Fibroblast of the aortic adventitia (primary cell): ENCODE data around the gene SLC23A2. TPM values are rescaled to one million over a fixed set of nuclear protein-coding genes. Genes with fewer than 3 reads are reported as not detected.

Experiments used
- DNase-seq: peaks from one replicate; pipeline ENCODE4 v3.0.0-alpha.2; 2010; ENCODE audit warnings: low read depth
- H3K4me3 ChIP-seq: 2 replicates; pipeline ENCODE4 v1.5.1; 2011; ENCODE audit warnings: low read depth, mild to moderate bottlenecking, control low read depth, low read length, moderate library complexity
- CTCF ChIP-seq: IDR thresholded peaks from 2 replicates; pipeline ENCODE4 v1.5.1; 2011; ENCODE audit warnings: mild to moderate bottlenecking, low read length, control low read depth, inconsistent platforms; ENCODE audit not compliant: insufficient read depth
- total RNA-seq: library from RNA; depleted of rRNA; stranded (reverse); fragments of >200 nt; gene quantifications from 2 replicates; pipeline ENCODE4 v1.2.3, GENCODE V29; 2012; ENCODE audit warnings: low replicate concordance

SLC23A2 gene
- total RNA-seq, 1 donor, result 24.6 TPM

GRCh38 chr20:4904127-4904860 is 97.0 kb downstream of the SLC23A2 start:
- TF ChIP-seq CTCF, result no peak
- H3K4me3 ChIP-seq, result no peak overlapping the region
- DNase-seq, result no peak

- H3K4me3 ChIP-seq, result no peak overlapping the region
- TF ChIP-seq CTCF, result no peak
- no peak for DNase-seq
Observed at GRCh38 chr20:4902788-4903187, 98.5 kb downstream of the SLC23A2 start.

GRCh38 chr20:4901031-4901818 is 100.1 kb downstream of the SLC23A2 start:
- no peak overlapping the region for H3K4me3 ChIP-seq
- DNase-seq, result no peak
- TF ChIP-seq CTCF, result no peak

- peak; percentile 76 for DNase-seq
- no peak for TF ChIP-seq CTCF
Observed at GRCh38 chr20:4898282-4899244, 102.7 kb downstream of the SLC23A2 start.

GRCh38 chr20:4897600-4897999 is 103.7 kb downstream of the SLC23A2 start:
- DNase-seq, result no peak
- no peak overlapping the region for H3K4me3 ChIP-seq
- TF ChIP-seq CTCF, result no peak

More at GRCh38 chr20:4898282-4899244, 102.7 kb downstream of the SLC23A2 start:
- H3K4me3 ChIP-seq, result no peak overlapping the region

GRCh38 chr20:4896971-4897497 is 104.3 kb downstream of the SLC23A2 start:
- DNase-seq, result no peak
- TF ChIP-seq CTCF, result no peak

More at GRCh38 chr20:4896971-4897497, 104.3 kb downstream of the SLC23A2 start:
- no peak overlapping the region for H3K4me3 ChIP-seq
